HPDE6-E6E7 (cell line): Measurements from ENCODE around the gene AKNA.
"Not testable (repeated sequence)": the region's sequence is repeated elsewhere in the genome, so short reads cannot be mapped to it uniquely, and the experiment has no call there.

Experiments
- DNase-seq: peaks from one replicate; pipeline ENCODE4 v3.0.0; 2011; ENCODE audit warnings: missing footprints; ENCODE audit errors: extremely low spot score

The AKNA gene

GRCh38 chr9:114322831-114323531 is 64.8 kb downstream of the AKNA start, which contains the start of gene ORM1:
Gene ORM1, plus strand, starts transcription at chr9:114323098. Its CDS starts 36 bp downstream, at chr9:114323134.
- DNase-seq, result not testable (repeated sequence)

DNA sequence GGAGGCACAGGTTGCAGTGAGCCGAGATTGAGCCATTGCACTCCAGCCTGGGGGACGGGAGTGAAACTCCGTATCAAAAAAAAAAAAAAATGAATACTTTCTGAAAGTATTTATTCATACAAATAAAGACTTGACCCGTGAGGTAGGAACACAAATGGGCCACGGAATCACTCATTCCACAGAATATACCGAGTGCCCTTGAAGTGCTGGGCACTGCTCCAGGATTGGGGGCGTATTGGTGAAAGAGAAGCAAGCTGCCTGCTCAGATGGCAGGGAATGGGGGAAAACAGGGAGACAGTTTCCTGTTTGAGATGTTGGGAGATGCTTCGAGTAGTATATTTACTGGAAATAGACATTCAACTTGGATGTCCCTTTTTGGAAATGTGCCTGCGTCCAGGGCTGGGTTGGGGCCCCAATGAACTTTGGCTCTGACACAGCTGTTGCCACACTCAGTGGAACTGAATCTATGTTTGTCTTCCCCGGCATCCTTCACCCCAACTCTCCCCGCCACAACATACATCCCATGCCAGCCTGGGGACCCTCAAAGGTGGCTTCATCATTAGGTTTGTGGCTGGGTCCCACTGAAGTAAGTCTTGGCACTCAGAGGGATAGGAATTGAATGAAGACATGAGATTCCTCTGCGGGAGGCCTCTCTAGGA is 65.5 kb downstream of the AKNA start:
- DNase-seq, result not testable (repeated sequence)

- DNase-seq, result no peak
Measured at GRCh38 chr9:114321759-114322158, 66.0 kb downstream of the AKNA start.

DNA sequence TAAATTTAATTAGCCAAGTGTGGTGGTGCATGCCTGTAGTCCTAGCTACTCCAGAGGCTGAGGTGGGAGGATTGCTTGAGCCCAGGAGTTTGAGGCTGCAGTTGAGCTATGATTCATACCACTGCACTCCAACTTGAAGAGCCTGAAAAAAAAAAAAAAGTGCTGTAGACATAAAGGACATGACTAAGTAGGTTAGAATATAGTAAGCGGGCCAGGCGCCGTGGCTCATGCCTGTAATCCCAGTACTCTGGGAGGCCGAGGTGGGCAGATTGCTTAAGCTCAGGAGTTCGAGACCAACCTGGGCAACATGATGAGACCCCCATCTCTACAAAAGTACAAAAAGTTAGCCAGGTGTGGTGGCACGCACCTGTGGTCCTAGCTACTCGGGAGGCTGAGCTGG is 67.1 kb downstream of the AKNA start:
- not testable (repeated sequence) for DNase-seq

DNA sequence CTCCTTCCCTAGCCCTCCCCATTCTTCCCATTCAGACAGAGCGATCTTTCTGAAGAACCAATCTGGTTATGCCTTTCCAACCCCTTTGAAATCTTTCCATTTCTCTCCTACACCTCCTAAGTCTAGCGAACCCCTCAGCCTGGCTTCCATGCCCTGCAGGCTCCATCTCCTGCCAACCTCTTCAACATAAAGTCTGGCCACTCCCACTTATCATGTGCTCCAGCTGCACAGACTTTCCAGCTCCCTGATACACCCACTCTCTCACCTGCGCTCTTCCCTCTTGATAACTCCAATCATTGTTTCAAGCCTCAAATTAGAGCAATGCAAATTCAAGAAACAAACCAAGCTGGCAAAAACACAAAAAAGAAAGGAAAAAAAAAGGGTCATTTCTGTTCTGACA is 68.6 kb downstream of the AKNA start:
- DNase-seq, result no peak

DNA sequence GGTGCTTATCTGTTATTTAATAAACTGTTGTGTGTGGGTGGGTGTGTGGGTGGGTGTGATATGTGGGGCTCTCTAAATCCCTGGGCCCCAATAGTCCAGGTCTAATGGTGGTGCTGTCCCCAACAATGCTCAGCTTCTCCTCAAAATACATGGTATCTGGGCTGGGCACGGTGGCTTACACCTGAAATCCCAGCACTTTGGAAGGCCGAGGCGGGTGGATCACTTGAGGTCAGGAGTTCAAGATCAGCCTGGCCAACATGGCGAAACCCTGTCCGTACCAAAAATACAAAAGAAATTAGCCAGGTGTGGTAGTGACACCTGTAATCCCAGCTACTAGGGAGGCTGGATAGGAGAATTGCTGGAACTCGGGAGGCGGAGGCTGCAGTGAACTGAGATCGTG is 69.4 kb downstream of the AKNA start:
- no peak for DNase-seq

DNA sequence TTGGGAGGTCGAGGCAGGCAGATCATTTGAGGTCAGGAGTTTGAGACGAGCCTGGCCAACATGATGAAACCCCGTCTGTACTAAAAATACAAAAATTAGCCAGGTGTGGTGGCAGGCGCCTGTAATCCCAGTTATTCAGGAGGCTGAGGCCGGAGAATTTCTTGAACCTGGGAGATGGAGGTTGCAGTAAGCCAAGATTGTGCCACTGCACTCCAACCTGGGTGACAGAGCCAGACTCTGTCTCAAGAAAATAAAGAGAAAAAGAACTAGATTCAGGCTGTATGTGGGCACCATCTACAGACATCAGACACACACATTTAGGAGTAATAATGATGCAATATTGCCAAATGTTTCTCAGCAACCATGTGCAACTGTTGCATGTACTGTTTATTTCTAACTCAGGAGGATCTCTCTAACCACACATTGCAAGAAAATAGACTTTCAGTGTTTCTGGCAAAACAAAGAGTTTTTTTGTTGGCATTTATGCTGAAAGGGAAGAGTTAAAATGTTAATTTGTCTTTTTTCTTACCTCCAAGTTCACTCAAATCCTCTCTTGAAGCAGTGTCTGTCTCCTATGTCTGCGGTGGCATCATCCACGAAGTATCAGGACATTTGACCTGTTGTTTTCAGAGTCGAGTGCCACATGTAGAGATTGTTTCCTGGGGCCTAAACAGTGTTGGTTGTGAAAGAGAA is 70.0 kb downstream of the AKNA start:
- DNase-seq, result no peak

GRCh38 chr9:114316605-114317230 is 71.1 kb downstream of the AKNA start:
- no peak for DNase-seq

DNA sequence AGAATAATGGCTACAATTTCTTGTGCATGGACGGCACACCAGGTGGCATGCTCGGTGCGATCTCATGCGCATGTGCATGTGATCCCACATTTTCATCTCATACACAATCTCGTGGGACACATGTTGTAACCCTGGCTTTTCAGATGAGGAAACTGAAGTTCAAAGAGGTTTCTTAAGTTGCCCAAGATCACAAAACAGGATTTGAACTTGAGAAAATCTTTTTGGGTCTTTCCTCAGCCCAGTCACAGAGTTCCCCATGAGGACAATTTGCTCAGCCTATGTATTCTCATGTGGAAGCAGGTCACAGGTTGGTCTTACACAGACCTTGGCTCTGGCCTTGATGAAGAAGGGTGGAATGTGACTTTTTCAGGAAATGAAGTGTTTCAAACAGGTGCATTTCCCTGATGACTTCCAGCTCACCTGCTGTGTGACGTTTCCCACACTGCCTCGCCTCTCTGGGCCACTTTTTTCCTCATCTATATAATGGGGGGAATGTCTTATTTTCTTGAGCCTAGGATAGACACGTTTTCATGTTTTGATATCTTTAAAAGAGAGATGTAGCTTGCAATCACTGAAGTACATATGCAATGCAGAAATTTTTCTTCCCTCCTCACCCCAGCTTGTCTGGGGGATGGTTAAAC is 71.9 kb downstream of the AKNA start:
- no peak for DNase-seq

DNA sequence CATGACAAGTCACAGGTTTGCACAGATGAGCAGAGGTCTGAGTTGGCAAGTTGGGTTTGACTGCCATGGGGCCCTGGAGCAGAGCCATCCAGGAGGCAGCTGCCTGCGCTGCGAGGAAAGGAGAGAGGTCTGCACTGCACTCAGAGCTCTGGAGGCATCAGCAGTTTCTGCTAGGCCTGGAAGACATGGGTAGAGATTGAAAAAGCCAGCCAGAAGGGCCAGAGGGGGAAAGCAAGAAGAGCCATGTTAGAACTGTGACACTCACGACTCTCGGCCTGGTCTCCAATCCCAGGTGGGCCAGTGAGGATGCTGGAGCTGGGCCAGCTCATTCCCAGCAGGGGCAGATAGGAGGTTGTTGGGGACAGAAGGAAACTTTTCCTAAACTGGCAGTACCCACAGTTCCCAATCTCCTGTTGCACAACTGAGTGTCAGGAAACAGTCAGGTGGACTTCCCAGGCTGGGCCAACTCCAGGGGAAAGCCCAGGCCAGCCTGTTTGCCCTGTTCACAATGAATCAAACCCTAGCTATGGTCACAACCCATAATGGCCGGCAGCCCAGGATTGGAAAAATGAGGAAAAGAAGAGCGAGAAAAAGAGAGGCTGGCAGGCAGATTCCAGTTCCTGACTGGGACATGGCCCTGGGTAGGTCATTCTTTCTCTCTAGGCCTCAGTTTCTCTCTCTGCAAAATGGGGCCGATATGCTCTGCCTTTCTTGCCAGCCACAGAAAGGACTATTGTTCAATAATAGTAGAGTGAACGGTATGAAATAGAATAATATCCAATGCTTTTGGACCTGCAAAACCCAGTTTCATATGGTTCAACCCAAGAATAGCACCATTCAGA is 72.7 kb downstream of the AKNA start:
- no peak for DNase-seq

DNA sequence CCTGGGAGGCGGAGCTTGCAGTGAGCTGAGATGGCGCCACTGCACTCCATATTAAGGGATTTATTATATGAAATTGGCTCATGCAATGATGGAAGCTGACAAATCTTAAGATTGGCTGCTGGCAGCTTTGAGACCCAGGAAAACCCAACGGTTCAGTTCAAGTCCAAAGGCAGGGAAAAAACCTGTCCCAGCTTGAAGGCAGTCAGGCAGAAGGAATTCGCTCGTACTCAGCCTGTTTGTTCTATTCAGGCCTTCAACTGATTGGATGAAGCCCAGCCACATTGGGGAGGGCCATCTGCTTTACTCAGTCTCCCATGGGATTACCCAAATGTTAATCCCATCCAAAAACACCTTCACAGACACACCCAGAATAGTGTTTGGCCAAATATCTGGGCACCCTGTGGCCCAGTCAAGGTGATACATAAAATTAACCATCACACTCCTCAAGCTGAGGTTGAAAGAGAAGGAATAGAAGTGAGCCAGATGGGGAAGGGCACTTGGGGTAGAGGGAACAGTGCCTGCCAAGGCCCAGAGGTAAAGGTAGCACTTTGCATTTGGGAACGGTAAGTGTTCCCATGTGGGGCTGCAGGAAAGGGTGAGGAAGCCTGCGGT is 73.4 kb downstream of the AKNA start:
- DNase-seq, result no peak

DNA sequence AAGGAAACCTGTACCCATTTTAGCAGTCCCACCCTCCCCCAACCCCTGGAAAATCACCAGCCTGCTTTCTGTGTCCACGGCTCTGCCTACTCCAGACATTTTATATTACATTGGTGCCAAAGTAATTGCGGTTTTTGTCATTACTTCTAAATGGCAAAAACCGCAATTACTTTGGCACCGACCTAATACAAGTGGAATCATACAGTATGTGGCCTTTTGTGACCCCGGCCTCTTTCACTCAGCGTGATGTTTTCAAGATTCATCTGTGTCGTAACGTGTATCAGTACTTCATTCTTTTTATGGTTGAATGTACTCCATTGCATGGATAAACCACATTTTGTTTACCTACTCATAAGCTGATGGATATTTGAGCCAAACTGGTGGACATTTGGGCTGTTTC is 74.6 kb downstream of the AKNA start:
- no peak for DNase-seq

GRCh38 chr9:114312513-114312875 is 75.3 kb downstream of the AKNA start:
- DNase-seq, result no peak

DNA sequence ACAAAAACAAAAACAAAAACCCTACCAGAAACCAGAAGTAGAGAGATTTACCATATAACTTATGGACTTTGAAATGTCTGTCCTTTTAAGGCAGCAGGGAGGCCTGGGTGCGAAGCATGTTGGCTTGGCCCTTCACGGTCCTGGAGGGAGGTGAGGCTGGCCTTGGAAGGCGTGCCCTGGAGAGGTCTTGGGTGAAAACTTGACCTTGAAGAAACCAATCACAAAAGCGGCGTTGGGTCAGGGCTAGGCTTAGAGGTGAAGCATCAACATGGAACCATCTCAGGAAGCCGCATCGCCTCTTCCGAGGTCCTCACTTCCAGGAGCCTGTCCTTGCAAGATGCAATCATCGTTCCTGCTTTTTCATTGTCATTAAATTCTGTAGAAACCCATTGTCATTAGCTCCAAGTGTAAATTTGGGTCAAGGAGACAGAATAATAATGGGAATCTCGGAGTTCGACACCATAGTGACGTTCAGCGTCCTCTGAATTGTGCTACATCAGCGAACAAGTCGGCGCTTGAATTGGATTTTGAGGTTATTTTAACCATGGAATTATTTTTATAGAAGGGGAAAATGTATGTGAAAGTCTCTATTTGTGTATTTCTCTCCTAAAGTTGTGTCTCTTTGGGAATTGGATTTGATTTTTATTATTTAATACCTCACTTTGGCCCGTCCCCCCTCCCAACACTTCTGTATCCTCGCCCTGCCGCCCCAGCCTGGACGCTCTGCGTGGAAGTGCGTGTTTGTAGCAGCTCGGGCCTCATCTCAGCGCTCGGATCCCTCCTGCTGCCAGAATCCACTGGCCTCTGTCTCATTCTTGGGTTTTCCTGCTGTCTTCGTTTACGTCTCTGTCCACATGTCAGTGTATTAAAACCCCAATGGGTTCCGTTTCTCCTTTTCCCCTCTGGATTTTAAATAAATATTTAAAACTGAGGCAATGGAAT is 75.9 kb downstream of the AKNA start:
- no peak for DNase-seq

DNA sequence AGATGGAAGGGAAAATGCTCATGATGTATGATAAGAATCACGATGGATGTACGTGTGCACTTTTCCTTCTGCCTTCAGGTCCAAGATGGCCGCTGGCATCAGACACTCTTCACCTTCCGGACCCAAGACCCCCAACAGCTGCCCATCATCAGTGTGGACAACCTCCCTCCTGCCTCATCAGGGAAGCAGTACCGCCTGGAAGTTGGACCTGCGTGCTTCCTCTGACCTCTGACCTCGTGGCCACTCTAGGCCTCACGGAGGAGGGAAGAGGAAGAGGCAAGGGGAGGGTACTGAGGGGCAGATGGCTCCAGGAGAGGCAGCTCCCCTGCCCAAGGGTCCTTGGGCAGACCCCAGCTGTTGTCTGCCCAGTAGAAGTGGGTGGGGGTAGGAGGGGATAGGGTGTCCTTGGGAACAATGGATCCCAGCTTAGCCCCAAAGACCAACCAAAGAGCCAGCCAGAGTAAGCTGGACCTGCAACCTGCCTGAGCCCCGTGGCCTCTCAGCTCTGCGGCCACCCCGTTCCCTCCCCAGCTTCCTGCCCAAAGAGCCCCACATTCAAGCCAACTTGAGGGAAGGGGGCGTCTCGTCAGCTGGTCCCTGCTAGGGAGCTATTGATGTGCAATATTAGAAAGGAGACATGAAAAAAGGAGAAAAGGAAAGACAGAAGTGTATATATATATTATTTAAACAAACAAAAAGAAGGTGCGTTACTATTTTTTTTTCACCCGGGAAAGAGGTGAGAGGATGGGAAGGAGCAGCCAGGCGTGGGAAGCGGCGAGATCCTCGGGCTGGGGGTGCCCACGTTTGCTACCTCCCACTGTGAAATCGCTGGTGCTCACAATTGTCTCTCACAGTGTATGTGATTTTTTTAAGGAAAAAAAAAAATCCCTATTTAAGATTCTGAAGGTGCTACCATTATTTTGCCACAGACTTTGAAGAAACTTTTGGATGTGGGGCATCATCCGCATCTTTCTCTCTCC is 77.0 kb downstream of the AKNA start:
- no peak for DNase-seq

- DNase-seq, result no peak
Measured at GRCh38 chr9:114309096-114309495, 78.7 kb downstream of the AKNA start.

- no peak for DNase-seq
Measured at GRCh38 chr9:114308361-114308950, 79.3 kb downstream of the AKNA start.

DNA sequence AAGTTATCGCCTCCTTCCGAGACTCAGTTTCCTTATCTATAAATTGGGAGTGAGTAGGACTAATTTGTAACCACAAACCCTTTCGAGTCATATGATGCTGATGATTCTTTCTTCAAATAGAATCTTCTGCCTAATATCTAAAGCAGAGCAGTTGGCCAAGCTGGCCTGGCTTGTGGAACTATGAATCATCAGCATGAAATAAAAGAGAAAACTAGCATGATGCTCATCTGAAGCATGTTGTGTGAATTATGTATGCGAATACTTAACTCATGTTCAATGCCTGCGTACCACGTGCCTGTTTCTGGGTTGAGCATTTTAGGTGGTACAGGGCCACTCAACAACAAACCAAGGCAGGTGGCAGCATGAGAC is 79.9 kb downstream of the AKNA start:
- no peak for DNase-seq
